ENCODE measurements around the gene NFKB1.
"Not testable (repeated sequence)": the region's sequence is repeated elsewhere in the genome, so short reads cannot be mapped to it uniquely, and the experiment has no call there.

NFKB1 gene

DNA sequence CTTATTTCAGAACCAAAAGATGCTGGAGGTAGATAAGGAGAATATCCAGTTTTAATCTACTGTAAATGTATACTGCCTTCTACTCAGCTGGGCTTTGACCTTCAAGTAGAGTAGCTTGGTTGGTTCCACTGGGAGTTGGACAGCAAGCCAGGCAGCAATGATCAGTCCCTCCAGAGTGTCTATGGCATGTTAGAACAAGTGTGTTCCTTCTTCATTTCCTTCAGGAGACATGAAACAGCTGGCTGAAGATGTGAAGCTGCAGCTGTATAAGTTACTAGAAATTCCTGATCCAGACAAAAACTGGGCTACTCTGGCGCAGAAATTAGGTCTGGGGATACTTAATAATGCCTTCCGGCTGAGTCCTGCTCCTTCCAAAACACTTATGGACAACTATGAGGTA is 111.1 kb downstream of the NFKB1 start:
- ChIA-PET CTCF (interaction anchor here (0.7 to 4.8 kb wide), 4 partner anchors 8 to 396 kb away, joined by 3 to 31 read pairs (median 8); no protein-coding TSS in a partner anchor), POLR2A (interaction anchor here (1.2 kb wide), 1 partner anchor 257 kb away, joined by 3 read pairs; the partner anchor contains the start of gene CISD2)
- TF ChIP-seq, protein P1, sequence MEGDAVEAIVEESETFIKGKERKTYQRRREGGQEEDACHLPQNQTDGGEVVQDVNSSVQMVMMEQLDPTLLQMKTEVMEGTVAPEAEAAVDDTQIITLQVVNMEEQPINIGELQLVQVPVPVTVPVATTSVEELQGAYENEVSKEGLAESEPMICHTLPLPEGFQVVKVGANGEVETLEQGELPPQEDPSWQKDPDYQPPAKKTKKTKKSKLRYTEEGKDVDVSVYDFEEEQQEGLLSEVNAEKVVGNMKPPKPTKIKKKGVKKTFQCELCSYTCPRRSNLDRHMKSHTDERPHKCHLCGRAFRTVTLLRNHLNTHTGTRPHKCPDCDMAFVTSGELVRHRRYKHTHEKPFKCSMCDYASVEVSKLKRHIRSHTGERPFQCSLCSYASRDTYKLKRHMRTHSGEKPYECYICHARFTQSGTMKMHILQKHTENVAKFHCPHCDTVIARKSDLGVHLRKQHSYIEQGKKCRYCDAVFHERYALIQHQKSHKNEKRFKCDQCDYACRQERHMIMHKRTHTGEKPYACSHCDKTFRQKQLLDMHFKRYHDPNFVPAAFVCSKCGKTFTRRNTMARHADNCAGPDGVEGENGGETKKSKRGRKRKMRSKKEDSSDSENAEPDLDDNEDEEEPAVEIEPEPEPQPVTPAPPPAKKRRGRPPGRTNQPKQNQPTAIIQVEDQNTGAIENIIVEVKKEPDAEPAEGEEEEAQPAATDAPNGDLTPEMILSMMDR (IDR thresholded peaks at IDR 0.05; ENCODE audit: insufficient read depth, low read length, missing control alignments): no peak
- DNase-seq (ENCODE audit: low read depth, low spot score): no peak
- H3K4me3 ChIP-seq (ENCODE audit: low read depth, low read length): no peak overlapping the region

- ChIA-PET POLR2A (interaction anchor here (1.2 kb wide), 1 partner anchor 256 kb away, joined by 3 read pairs; the partner anchor contains the start of gene CISD2), CTCF (interaction anchor here (0.7 to 4.8 kb wide), 2 partner anchors 7 to 16 kb away, joined by 3 to 31 read pairs; no protein-coding TSS in a partner anchor)
- H3K4me3 ChIP-seq (ENCODE audit: low read depth, low read length): no peak overlapping the region
- TF ChIP-seq, protein P1 (IDR thresholded peaks at IDR 0.05; ENCODE audit: insufficient read depth, low read length, missing control alignments): no peak
- DNase-seq (ENCODE audit: low read depth, low spot score): no peak
Observed at GRCh38 chr4:102612824-102613366, 111.7 kb downstream of the NFKB1 start.

- no peak overlapping the region for H3K4me3 ChIP-seq (ENCODE audit: low read depth, low read length)
- POLR2A ChIA-PET: no interaction called here
- CTCF ChIA-PET: no interaction called here
- no peak for DNase-seq (ENCODE audit: low read depth, low spot score)
- TF ChIP-seq, protein P1 (IDR thresholded peaks at IDR 0.05; ENCODE audit: insufficient read depth, low read length, missing control alignments): no peak
Observed at GRCh38 chr4:102614801-102615200, 113.6 kb downstream of the NFKB1 start.

- ChIA-PET POLR2A (no interaction called here), CTCF (interaction anchor here (3.7 kb wide), 1 partner anchor 391 kb away, joined by 15 read pairs; no protein-coding TSS in a partner anchor)
- DNase-seq (ENCODE audit: low read depth, low spot score): no peak
- TF ChIP-seq, protein P1 (IDR thresholded peaks at IDR 0.05; ENCODE audit: insufficient read depth, low read length, missing control alignments): no peak
- H3K4me3 ChIP-seq (ENCODE audit: low read depth, low read length): no peak overlapping the region
Observed at GRCh38 chr4:102616636-102617035, 115.5 kb downstream of the NFKB1 start.

DNA sequence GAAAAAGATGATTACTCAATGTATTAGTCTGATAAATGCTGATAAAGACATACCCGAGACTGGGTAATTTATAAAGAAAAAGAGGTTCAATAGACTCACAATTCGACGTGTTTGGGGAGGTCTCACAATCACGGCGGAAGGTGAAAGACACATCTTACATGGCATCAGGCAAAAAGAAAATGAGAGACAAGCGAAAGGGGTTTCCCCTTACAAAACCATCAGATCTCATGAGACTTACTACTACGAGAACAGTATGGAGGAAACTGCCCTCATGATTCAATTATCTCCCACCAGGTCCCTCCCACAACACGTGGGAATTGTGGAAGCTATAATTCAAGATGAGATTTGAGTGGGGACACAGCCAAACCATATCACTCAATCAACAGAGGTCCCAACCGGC is 117.9 kb downstream of the NFKB1 start:
- CTCF ChIA-PET: interaction anchor here (0.9 to 5.9 kb wide), 12 partner anchors 9 to 481 kb away, joined by 3 to 40 read pairs (median 14); partner anchors contain the start of genes BDH2 and UBE2D3
- H3K4me3 ChIP-seq (ENCODE audit: low read depth, low read length); DNase-seq (ENCODE audit: low read depth, low spot score); POLR2A ChIA-PET: not testable (repeated sequence)

DNA sequence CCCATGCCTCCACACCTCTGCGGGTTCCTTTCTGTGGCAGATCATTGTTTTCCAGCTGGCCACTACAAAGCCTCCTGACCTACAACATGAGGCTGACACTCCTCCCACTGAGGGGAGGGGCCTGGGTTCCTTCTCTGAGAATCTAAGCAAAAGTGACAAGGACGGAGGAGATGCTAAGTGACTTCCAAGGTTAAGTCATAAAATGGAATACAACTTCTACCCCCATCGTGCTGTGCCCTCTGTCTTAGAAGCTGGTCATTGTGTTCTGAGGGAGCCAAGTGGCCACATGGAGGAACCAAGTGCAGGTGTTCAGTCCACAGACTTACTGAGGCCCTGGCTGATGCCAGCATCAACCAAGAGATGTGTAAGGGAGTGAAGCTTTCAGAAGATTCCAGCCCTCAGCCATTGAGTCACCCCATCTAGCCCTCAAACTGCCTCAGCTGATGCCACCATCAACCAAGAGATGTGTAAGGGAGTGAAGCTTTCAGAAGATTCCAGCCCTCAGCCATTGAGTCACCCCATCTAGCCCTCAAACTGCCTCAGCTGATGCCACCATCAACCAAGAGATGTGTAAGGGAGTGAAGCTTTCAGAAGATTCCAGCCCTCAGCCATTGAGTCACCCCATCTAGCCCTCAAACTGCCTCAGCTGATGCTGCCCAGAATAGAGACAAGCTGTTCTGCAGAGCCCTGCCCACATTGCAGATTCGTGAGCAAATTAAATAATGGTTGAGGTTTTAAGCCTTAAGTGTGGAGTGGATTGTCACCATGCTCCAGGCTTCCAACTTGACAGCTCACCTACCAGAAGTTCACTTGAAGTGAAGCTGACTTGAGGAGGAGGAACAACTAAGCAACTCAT is 118.8 kb downstream of the NFKB1 start:
- H3K4me3 ChIP-seq (ENCODE audit: low read depth, low read length); DNase-seq (ENCODE audit: low read depth, low spot score): not testable (repeated sequence)
- CTCF ChIA-PET: interaction anchor here (0.8 to 5.9 kb wide), 34 partner anchors 10 to 480 kb away, joined by 3 to 40 read pairs (median 4); partner anchors contain the start of genes BDH2, MANBA, SLC9B2 and UBE2D3
- POLR2A ChIA-PET: interaction anchor here (1.0 to 1.6 kb wide), 6 partner anchors 120 to 249 kb away, joined by 3 to 37 read pairs (median 4); partner anchors contain the start of genes CISD2 and UBE2D3

Data from AG04449 (cell line).